Stimulated activated naive CD8-positive, alpha-beta T cell treated with anti-CD3 and anti-CD28 coated beads, Interleukin-15, Interleukin-2, amounts not matched to agents 100 ng/mL and 50 ng/mL, for 24 hours (primary cell): ENCODE data around the gene MRPL18.
A peak's percentile ranks its signal among the peaks of the same experiment; 100 is the strongest.
"Not testable (repeated sequence)": the region's sequence is repeated elsewhere in the genome, so short reads cannot be mapped to it uniquely, and the experiment has no call there.

ENCODE experiments used
- H3K27ac Mint-ChIP-seq: one replicate; pipeline ENCODE4 v1.8.0; 2021; ENCODE audit warnings: mild to moderate bottlenecking, mixed read lengths
- H3K27me3 Mint-ChIP-seq: one replicate; pipeline ENCODE4 v1.8.0; 2021; ENCODE audit warnings: mixed read lengths
- H3K36me3 Mint-ChIP-seq: one replicate; pipeline ENCODE4 v1.8.0; 2021; ENCODE audit warnings: low read depth, mixed read lengths
- H3K4me1 Mint-ChIP-seq: one replicate; pipeline ENCODE4 v1.8.0; 2021; ENCODE audit warnings: low read depth, mixed read lengths
- H3K4me3 Mint-ChIP-seq: one replicate; pipeline ENCODE4 v1.8.0; 2021; ENCODE audit warnings: mild to moderate bottlenecking, mixed read lengths
- H3K9me3 Mint-ChIP-seq: one replicate; pipeline ENCODE4 v1.8.0; 2021; ENCODE audit warnings: mixed read lengths

Gene MRPL18

DNA sequence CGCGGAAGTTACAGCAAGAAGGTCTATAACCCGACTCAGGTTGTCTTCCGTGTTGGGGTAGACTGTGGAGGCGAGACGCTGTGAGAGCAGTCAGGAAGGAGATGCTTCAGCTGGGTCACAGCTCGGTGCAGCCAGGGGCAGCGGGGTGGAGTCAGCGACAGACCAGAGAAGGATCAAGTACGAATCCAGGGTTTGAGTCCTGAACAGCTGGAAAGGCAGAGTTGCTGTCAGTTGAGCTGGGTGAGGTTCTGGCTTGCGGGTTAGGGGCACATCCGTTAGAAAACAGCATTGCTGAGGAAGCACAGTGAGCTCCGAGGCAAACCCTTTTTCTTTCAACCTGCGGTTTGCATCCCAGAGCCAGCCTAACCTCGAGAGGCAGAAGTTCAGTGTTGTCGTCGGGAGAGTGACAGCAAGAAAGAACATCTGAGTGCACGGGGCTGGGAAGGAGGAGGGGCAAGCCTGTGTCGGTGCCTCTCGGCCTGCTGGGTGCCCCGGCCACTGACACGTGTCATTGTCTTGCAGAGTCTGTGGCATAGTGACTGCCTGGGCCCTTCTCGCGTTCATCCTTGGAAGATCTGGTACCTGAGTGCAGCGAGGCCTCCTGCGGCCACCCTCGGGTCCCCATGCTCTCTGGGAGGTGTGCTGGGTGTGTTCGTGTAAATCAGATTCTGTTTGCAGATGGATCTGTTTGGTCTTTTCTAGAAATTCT, 29.8 kb downstream of the MRPL18 start:
- Mint-ChIP-seq H3K4me3 (peak overlapping the region; percentile 67), H3K27ac (peak overlapping the region; percentile 74), H3K4me1 (peaks cover 21% of the 10 kb centered on the region), H3K36me3 (no peaks in the 10 kb centered on the region), H3K27me3 (no peaks in the 10 kb centered on the region), H3K9me3 (no peaks in the 10 kb centered on the region)

DNA sequence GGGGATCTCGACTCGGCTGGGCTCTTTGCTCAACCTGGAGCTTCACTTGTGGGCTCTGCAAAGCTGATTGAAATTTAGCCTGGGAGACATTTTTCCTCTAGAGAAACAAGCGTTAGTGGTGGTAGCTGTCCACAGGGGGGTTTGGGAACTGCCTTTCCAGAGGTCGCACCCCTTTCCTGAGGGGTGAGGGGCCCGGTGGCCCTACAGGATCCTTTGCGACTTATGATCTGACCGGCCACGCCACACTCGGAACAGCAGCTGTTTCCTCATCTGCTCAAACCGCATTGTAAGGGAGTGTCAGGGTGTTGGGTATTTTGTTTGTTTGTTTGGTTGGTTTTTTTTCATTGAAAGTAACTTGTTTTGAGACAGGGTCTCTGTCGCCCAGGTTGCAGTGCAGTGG, 30.9 kb downstream of the MRPL18 start:
- Mint-ChIP-seq H3K27me3 (no peaks in the 10 kb centered on the region), H3K27ac (no peak overlapping the region), H3K9me3 (no peaks in the 10 kb centered on the region), H3K4me1 (peaks cover 21% of the 10 kb centered on the region), H3K36me3 (no peaks in the 10 kb centered on the region), H3K4me3 (no peak overlapping the region)

DNA sequence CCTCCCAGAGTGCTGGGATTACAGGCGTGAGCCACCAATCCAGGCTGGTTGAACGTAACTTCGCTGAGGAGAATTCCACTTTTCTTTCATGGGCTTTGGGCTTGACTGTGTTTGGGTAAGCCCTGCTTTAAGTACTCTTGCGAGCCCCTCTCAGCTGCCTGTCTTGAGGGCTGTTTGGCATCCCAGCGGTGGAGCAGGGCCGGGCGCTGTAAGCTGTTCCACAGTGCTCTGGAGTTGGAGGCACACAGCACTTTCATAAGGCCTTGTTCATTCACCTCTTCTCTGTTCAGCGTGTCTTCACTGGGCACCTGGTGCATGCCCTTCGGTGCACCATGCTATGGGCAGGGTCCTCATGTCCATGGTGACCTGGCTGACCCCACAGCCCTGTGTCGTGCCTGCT, 31.5 kb downstream of the MRPL18 start:
- Mint-ChIP-seq H3K27me3 (no peaks in the 10 kb centered on the region), H3K9me3 (no peaks in the 10 kb centered on the region), H3K27ac (no peak overlapping the region), H3K4me1 (peaks cover 21% of the 10 kb centered on the region), H3K36me3 (no peaks in the 10 kb centered on the region), H3K4me3 (no peak overlapping the region)

DNA sequence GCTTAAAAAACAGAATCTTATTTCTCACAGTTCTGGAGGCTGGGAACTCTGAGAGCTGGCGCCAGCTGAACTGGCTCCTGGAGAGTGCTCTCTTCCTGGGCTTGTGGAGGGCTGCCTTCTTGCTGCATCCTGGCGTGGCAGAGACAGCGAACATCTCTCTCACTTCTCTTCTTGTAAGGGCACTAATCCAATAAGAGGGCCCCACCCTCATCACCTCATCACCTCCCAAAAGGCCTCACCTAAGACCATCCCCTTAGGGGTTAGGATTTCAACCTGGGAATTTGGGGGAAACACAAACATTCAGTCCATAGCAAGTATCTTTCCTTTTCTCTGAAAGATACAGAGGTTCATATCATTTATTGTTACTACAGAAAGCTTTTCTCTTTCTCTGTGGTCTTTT, 33.7 kb downstream of the MRPL18 start:
- no peaks in the 10 kb centered on the region for H3K36me3 Mint-ChIP-seq
- H3K4me3 Mint-ChIP-seq, result no peak overlapping the region
- H3K27ac Mint-ChIP-seq, result no peak overlapping the region
- H3K27me3 Mint-ChIP-seq, result no peaks in the 10 kb centered on the region
- H3K4me1 Mint-ChIP-seq, result peaks cover 21% of the 10 kb centered on the region
- H3K9me3 Mint-ChIP-seq, result no peaks in the 10 kb centered on the region

DNA sequence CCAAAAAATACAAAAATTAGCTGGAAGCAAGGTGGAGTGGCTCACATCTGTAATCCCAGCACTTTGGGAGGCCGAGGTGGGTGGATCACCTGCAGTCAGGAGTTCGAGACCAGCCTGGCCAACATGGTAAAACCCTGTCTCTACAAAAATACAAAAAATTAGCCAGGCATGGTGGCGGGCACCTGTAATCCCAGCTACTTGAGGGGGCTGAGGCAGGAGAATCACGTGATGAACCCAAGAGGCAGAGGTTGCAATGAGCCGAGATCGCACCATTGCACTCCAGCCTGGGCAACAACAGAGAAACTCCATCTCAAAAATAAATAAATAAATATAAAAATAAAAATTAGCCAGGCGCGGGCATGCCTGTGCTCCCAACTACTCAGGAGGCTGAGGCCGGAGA, 34.4 kb downstream of the MRPL18 start:
- H3K27me3 Mint-ChIP-seq, H3K4me3 Mint-ChIP-seq, H3K9me3 Mint-ChIP-seq, H3K27ac Mint-ChIP-seq, H3K36me3 Mint-ChIP-seq: not testable (repeated sequence)
- H3K4me1 Mint-ChIP-seq, result peaks cover 20% of the 10 kb centered on the region

DNA sequence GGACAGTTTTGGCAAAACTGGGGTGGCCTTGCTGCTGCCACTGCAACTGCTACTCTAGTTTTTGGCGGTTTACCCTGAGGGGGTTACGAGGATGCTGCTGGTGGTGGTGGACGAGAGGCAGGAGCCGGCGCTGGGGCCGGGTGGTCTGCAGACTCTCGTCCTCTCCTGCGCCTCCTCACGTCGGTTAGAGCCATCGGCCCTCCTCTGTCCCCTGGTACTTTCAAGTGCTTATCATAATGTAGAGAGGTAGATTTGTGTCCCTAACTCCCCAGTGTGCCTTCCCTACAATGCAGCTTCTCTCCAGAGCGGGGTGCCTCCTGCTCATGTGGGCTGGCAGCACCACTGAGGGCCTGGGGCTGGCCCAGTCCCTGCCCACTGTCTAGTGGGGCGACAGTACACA, 35.7 kb downstream of the MRPL18 start:
- H3K27ac Mint-ChIP-seq, result no peak overlapping the region
- H3K4me3 Mint-ChIP-seq, result no peak overlapping the region
- no peaks in the 10 kb centered on the region for H3K27me3 Mint-ChIP-seq
- H3K36me3 Mint-ChIP-seq, result no peaks in the 10 kb centered on the region
- peaks cover 10% of the 10 kb centered on the region for H3K4me1 Mint-ChIP-seq
- H3K9me3 Mint-ChIP-seq, result no peaks in the 10 kb centered on the region

DNA sequence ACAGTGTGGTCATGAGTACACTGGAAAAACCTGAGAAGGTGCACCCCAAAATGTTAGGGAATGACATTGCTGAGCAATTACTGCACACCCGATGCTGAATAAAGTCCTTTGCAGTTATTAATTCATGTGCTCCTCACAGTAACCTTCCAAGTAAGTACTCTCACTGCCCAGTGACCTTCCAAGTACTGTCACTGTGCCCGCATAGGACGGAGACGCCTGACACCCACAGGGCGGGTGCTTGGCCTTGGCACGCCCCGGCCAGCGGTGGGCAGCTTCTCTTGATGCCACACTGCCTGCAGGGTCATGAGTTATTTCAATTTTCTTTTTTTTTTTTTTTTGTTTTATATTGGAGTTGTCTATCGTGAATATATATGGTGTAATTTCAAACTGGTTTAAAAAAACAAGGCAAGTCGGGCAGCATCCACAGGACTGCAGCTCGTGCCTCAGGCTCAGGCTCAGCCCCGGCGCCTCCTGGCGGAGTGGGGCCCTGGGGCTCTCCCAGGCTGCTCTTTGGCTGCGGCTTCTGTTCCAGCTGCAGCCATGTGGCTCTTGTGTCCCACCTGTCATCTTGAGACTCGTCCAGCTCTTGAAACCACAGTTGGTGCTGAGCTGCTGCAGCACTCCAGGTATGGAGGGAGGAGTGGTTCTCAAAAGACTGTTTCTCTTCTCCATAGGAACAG, 36.8 kb downstream of the MRPL18 start:
- H3K36me3 Mint-ChIP-seq, result no peaks in the 10 kb centered on the region
- no peaks in the 10 kb centered on the region for H3K9me3 Mint-ChIP-seq
- H3K27ac Mint-ChIP-seq, result no peak overlapping the region
- peaks cover 6% of the 10 kb centered on the region for H3K4me1 Mint-ChIP-seq
- no peak overlapping the region for H3K4me3 Mint-ChIP-seq
- H3K27me3 Mint-ChIP-seq, result no peaks in the 10 kb centered on the region

DNA sequence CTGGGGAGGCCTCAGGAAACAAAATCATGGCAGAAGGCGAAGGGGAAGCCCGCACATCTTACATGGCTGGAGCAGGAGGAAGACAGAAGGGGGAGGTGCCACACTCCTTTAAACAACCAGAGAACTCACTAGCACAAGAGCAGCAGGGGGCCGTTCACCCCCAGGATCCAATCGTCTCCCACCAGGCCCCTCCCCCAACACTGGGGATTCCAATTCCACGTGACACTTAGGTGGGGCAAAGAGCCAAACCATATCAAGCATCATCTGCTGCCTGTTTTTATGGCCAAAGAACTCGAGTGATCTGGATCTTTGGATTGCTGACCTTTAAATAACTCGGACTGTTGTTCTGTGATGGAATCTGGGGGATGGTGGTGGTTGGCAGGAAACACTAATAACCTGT, 37.8 kb downstream of the MRPL18 start:
- Mint-ChIP-seq H3K4me3 (no peak overlapping the region), H3K36me3 (no peaks in the 10 kb centered on the region), H3K27ac (no peak overlapping the region), H3K9me3 (no peaks in the 10 kb centered on the region), H3K27me3 (no peaks in the 10 kb centered on the region), H3K4me1 (peaks cover 6% of the 10 kb centered on the region)

DNA sequence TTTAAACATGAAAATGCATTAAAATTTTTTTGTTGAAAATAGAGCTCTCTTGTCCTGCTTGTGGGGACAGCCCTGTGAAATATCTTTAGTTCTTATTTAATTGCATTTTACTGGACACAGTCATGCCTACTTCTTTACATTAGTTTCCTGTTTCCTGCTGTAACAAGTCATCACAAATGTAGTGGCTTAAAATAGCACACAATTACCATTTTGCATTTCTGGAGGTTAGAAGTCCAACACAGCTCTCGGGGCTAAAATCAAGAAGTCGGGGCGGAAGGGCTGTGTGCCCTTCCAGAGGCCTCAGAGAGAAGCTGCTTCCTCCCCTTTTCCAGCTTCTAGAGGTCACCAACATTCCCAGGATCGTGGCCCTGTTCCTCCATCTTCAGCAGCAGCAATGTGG, 39.3 kb downstream of the MRPL18 start:
- peaks cover 10% of the 10 kb centered on the region for H3K4me1 Mint-ChIP-seq
- no peaks in the 10 kb centered on the region for H3K27me3 Mint-ChIP-seq
- H3K4me3 Mint-ChIP-seq, result no peak overlapping the region
- no peaks in the 10 kb centered on the region for H3K9me3 Mint-ChIP-seq
- H3K27ac Mint-ChIP-seq, result no peak overlapping the region
- H3K36me3 Mint-ChIP-seq, result no peaks in the 10 kb centered on the region

DNA sequence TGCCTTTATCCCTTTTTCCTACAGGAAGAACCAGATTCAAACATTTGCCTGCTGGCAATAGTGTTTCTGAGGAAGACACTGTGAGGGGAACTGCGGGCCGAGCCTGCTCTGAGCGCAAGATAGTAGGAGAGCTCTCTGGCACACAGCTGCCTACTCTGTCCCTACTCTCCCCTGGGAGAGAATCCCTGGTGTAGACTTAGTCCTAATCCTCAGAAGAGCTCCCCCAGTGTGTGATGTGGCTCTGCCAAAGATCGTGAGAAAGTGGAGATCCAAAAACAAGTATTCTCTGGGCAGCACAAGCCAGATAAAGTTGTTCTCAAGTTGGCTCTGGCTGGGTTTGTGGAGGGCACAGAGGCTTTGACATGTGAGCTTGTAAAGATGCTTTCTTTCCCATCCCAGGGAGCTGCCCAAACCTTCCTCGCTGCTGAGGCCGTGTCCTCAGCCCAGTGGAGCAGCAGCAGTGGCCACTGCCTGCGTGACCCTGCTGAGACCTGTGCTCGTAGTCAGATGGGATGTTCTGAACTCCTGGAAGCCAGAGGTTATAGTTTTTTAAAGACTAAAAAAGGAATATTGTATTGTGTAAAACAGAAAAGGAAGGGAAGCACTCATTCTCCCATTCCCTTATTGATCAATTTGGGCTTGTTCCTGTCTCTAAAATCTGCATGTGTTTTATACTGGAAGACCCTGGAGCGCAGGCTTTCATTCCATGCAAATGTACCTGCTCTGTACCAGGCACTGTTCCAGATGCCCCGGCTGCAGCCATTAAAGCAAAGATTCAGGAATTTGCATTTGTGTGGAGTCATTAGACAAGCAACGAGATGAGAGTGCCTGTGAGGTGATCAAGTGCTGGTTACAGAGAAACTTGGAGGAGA, 40.5 kb downstream of the MRPL18 start:
- no peaks in the 10 kb centered on the region for H3K9me3 Mint-ChIP-seq
- peaks cover 15% of the 10 kb centered on the region for H3K4me1 Mint-ChIP-seq
- no peaks in the 10 kb centered on the region for H3K36me3 Mint-ChIP-seq
- H3K4me3 Mint-ChIP-seq, result no peak overlapping the region
- no peaks in the 10 kb centered on the region for H3K27me3 Mint-ChIP-seq
- H3K27ac Mint-ChIP-seq, result no peak overlapping the region

DNA sequence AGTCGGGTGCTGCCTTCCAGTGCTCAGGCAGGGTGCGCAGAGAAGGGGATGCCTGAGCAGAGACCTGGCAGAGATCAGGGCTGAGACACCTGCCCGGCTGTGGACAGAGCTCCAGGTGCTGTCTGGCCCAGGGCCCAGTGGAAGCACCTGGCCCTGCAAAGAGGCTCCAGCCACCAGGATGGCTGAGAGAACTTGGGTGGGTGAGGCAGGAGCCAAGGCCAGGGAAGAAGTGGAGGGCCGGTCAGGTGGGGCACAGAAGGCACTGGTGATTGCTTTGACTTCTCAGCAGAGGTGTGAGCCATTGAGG, 41.1 kb downstream of the MRPL18 start:
- Mint-ChIP-seq H3K27ac (no peak overlapping the region), H3K4me1 (peaks cover 15% of the 10 kb centered on the region), H3K36me3 (no peaks in the 10 kb centered on the region), H3K4me3 (no peak overlapping the region), H3K27me3 (no peaks in the 10 kb centered on the region), H3K9me3 (no peaks in the 10 kb centered on the region)

DNA sequence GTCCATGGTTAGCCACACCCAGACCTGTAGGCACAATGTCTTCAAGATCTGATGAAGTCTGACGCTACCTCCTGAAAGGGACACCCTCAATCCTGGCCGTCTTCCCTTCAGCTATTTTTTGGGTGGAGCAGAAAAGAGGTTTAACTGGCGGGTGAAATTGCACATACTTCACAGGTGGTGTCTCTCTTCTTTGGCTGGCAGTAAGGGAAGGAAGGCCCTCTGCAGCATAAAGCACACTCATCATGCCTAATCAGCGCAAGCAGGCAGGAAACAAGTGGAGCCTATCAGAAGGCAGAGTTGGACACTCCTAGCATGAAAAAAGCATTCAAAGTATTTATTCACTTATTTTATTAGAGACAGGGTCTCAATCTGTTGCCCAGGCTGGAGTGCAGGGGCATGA, 42.7 kb downstream of the MRPL18 start:
- no peaks in the 10 kb centered on the region for H3K36me3 Mint-ChIP-seq
- H3K4me3 Mint-ChIP-seq, result no peak overlapping the region
- H3K27ac Mint-ChIP-seq, result no peak overlapping the region

DNA sequence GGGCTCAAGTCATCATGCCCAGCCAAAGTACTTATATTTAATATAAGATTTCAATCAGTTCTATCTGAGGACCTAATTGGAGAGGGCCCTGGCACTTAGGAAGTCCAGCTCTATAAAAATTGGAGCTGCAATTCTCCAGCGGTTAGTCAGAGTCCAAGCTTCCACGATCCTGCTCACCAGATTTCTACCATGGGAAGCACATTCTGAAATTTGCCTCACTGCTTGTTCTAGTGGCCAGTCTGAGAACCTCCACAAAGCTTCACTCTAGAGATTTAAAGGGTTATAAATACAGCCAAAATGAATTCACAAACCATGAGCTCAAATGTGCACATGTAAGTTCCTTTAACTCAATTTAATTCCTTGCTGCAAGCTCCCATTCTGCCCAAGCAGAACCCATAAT, 43.3 kb downstream of the MRPL18 start:
- Mint-ChIP-seq H3K27ac (no peak overlapping the region), H3K27me3 (no peaks in the 10 kb centered on the region), H3K4me1 (peaks cover 15% of the 10 kb centered on the region), H3K9me3 (no peaks in the 10 kb centered on the region), H3K36me3 (no peaks in the 10 kb centered on the region), H3K4me3 (no peak overlapping the region)

More for the DNA sequence above, 42.7 kb downstream of the MRPL18 start:
- Mint-ChIP-seq H3K9me3 (no peaks in the 10 kb centered on the region), H3K27me3 (no peaks in the 10 kb centered on the region), H3K4me1 (peaks cover 15% of the 10 kb centered on the region)

DNA sequence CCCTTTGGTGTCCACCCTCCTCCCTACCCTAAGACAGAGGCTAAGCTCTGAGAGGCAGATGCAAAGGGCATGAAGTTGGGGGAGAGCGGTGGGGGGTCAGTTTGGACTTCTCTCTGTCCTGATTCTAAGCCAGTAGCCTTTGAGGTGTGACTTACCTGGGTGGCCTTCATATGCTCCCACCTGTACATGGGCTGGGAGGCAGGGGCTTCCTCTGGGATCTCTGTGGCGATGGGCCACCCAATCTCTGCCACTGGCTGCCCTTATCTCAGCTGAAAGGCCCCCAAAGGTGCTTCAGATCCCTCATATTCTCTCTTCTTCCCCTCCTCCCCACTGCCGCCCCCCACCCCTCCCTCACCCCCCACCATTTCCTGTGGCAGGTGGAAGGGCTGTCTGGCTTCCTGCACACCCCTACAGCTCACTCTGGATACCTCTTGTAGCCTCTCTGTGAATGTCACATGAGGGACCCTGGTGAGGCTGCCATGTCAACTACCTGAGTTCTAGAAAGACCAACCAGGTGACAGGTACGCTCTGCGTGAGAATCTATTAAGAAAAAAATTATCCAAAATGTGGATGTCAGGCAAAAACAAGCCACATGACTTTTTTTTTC, 43.8 kb downstream of the MRPL18 start:
- peaks cover 15% of the 10 kb centered on the region for H3K4me1 Mint-ChIP-seq
- H3K4me3 Mint-ChIP-seq, result no peak overlapping the region
- H3K9me3 Mint-ChIP-seq, result no peaks in the 10 kb centered on the region
- H3K27me3 Mint-ChIP-seq, result no peaks in the 10 kb centered on the region
- H3K36me3 Mint-ChIP-seq, result no peaks in the 10 kb centered on the region
- no peak overlapping the region for H3K27ac Mint-ChIP-seq
